Measurements from ENCODE around the gene SEPTIN6.

SEPTIN6 gene

GRCh38 chrX:119693040-119693995 is at the start of gene SEPTIN6:
Gene SEPTIN6 (minus strand): TSS chrX:119693168. CDS start chrX:119693105, 63 bp downstream.
- Histone ChIP-seq H3K27me3 (ENCODE audit: control insufficient read depth, insufficient read depth, low read length) (peaks cover 17% of the 10 kb centered on the region), H3K4me3 (ENCODE audit: low read depth, low read length) (peak within 1 kb of the TSS; percentile 65), H3K27ac (ENCODE audit: low read depth, low read length) (peak within 1 kb of the TSS; percentile 68), H3K9me3 (ENCODE audit: control insufficient read depth, insufficient read depth, low read length) (peaks cover 18% of the 10 kb centered on the region), H3K9ac (ENCODE audit: low read depth, low read length) (peak within 1 kb of the TSS; percentile 45), H3K4me1 (ENCODE audit: control insufficient read depth, insufficient read depth, low read length) (peaks cover 14% of the 10 kb centered on the region), H3K36me3 (ENCODE audit: control insufficient read depth, insufficient read depth, low read length) (no peaks in the 10 kb centered on the region)

GRCh38 chrX:119738742-119739141 is 45.8 kb upstream of the SEPTIN6 start:
- Histone ChIP-seq H3K9me3 (ENCODE audit: control insufficient read depth, insufficient read depth, low read length) (peaks cover 16% of the 10 kb centered on the region; the same call in 1 of the 2 replicates), H3K27me3 (ENCODE audit: control insufficient read depth, insufficient read depth, low read length) (no peaks in the 10 kb centered on the region), H3K36me3 (ENCODE audit: control insufficient read depth, insufficient read depth, low read length) (no peaks in the 10 kb centered on the region), H3K9ac (ENCODE audit: low read depth, low read length) (no peak overlapping the region), H3K27ac (ENCODE audit: low read depth, low read length) (no peak overlapping the region), H3K4me3 (ENCODE audit: low read depth, low read length) (no peak overlapping the region), H3K4me1 (ENCODE audit: control insufficient read depth, insufficient read depth, low read length) (no peaks in the 10 kb centered on the region)

- no peaks in the 10 kb centered on the region for H3K36me3 ChIP-seq (ENCODE audit: control insufficient read depth, insufficient read depth, low read length)
- no peak overlapping the region for H3K4me3 ChIP-seq (ENCODE audit: low read depth, low read length)
- no peak overlapping the region for H3K9ac ChIP-seq (ENCODE audit: low read depth, low read length)
- H3K9me3 ChIP-seq (ENCODE audit: control insufficient read depth, insufficient read depth, low read length): peaks cover 22% of the 10 kb centered on the region
- H3K4me1 ChIP-seq (ENCODE audit: control insufficient read depth, insufficient read depth, low read length): no peaks in the 10 kb centered on the region
- no peaks in the 10 kb centered on the region for H3K27me3 ChIP-seq (ENCODE audit: control insufficient read depth, insufficient read depth, low read length)
- H3K27ac ChIP-seq (ENCODE audit: low read depth, low read length): no peak overlapping the region
Measured at GRCh38 chrX:119736206-119736764, 43.3 kb upstream of the SEPTIN6 start.

GRCh38 chrX:119735467-119735866 is 42.5 kb upstream of the SEPTIN6 start:
- Histone ChIP-seq H3K27me3 (ENCODE audit: control insufficient read depth, insufficient read depth, low read length) (no peaks in the 10 kb centered on the region), H3K4me1 (ENCODE audit: control insufficient read depth, insufficient read depth, low read length) (no peaks in the 10 kb centered on the region), H3K36me3 (ENCODE audit: control insufficient read depth, insufficient read depth, low read length) (no peaks in the 10 kb centered on the region), H3K4me3 (ENCODE audit: low read depth, low read length) (no peak overlapping the region), H3K27ac (ENCODE audit: low read depth, low read length) (no peak overlapping the region), H3K9ac (ENCODE audit: low read depth, low read length) (no peak overlapping the region), H3K9me3 (ENCODE audit: control insufficient read depth, insufficient read depth, low read length) (peaks cover 27% of the 10 kb centered on the region)

GRCh38 chrX:119734897-119735339 is 42.0 kb upstream of the SEPTIN6 start:
- Histone ChIP-seq H3K4me3 (ENCODE audit: low read depth, low read length) (no peak overlapping the region), H3K4me1 (ENCODE audit: control insufficient read depth, insufficient read depth, low read length) (no peaks in the 10 kb centered on the region), H3K27ac (ENCODE audit: low read depth, low read length) (no peak overlapping the region), H3K9me3 (ENCODE audit: control insufficient read depth, insufficient read depth, low read length) (peaks cover 27% of the 10 kb centered on the region), H3K9ac (ENCODE audit: low read depth, low read length) (no peak overlapping the region), H3K36me3 (ENCODE audit: control insufficient read depth, insufficient read depth, low read length) (no peaks in the 10 kb centered on the region), H3K27me3 (ENCODE audit: control insufficient read depth, insufficient read depth, low read length) (no peaks in the 10 kb centered on the region)

GRCh38 chrX:119729408-119730201 is 36.6 kb upstream of the SEPTIN6 start:
- no peaks in the 10 kb centered on the region for H3K27me3 ChIP-seq (ENCODE audit: control insufficient read depth, insufficient read depth, low read length)
- no peak overlapping the region for H3K9ac ChIP-seq (ENCODE audit: low read depth, low read length)

GRCh38 chrX:119728487-119728886 is 35.5 kb upstream of the SEPTIN6 start:
- H3K4me3 ChIP-seq (ENCODE audit: low read depth, low read length): no peak overlapping the region
- peaks cover 18% of the 10 kb centered on the region for H3K9me3 ChIP-seq (ENCODE audit: control insufficient read depth, insufficient read depth, low read length)
- H3K27me3 ChIP-seq (ENCODE audit: control insufficient read depth, insufficient read depth, low read length): no peaks in the 10 kb centered on the region
- no peak overlapping the region for H3K9ac ChIP-seq (ENCODE audit: low read depth, low read length)
- no peaks in the 10 kb centered on the region for H3K4me1 ChIP-seq (ENCODE audit: control insufficient read depth, insufficient read depth, low read length)
- H3K27ac ChIP-seq (ENCODE audit: low read depth, low read length): no peak overlapping the region
- no peaks in the 10 kb centered on the region for H3K36me3 ChIP-seq (ENCODE audit: control insufficient read depth, insufficient read depth, low read length)

More at GRCh38 chrX:119729408-119730201, 36.6 kb upstream of the SEPTIN6 start:
- H3K4me1 ChIP-seq (ENCODE audit: control insufficient read depth, insufficient read depth, low read length): no peaks in the 10 kb centered on the region
- no peaks in the 10 kb centered on the region for H3K36me3 ChIP-seq (ENCODE audit: control insufficient read depth, insufficient read depth, low read length)
- H3K4me3 ChIP-seq (ENCODE audit: low read depth, low read length): no peak overlapping the region
- no peak overlapping the region for H3K27ac ChIP-seq (ENCODE audit: low read depth, low read length)
- peaks cover 18% of the 10 kb centered on the region for H3K9me3 ChIP-seq (ENCODE audit: control insufficient read depth, insufficient read depth, low read length)

- Histone ChIP-seq H3K9me3 (ENCODE audit: control insufficient read depth, insufficient read depth, low read length) (peaks cover 20% of the 10 kb centered on the region), H3K4me3 (ENCODE audit: low read depth, low read length) (no peak overlapping the region), H3K27me3 (ENCODE audit: control insufficient read depth, insufficient read depth, low read length) (no peaks in the 10 kb centered on the region), H3K9ac (ENCODE audit: low read depth, low read length) (no peak overlapping the region), H3K4me1 (ENCODE audit: control insufficient read depth, insufficient read depth, low read length) (no peaks in the 10 kb centered on the region), H3K36me3 (ENCODE audit: control insufficient read depth, insufficient read depth, low read length) (no peaks in the 10 kb centered on the region), H3K27ac (ENCODE audit: low read depth, low read length) (no peak overlapping the region)
Measured at GRCh38 chrX:119726900-119727555, 34.1 kb upstream of the SEPTIN6 start.

- Histone ChIP-seq H3K4me3 (ENCODE audit: low read depth, low read length) (no peak overlapping the region), H3K27ac (ENCODE audit: low read depth, low read length) (no peak overlapping the region), H3K27me3 (ENCODE audit: control insufficient read depth, insufficient read depth, low read length) (no peaks in the 10 kb centered on the region), H3K9ac (ENCODE audit: low read depth, low read length) (no peak overlapping the region), H3K36me3 (ENCODE audit: control insufficient read depth, insufficient read depth, low read length) (no peaks in the 10 kb centered on the region), H3K9me3 (ENCODE audit: control insufficient read depth, insufficient read depth, low read length) (peaks cover 20% of the 10 kb centered on the region; the same call in 1 of the 2 replicates), H3K4me1 (ENCODE audit: control insufficient read depth, insufficient read depth, low read length) (no peaks in the 10 kb centered on the region)
Measured at GRCh38 chrX:119721926-119722325, 29.0 kb upstream of the SEPTIN6 start.

- Histone ChIP-seq H3K27me3 (ENCODE audit: control insufficient read depth, insufficient read depth, low read length) (no peaks in the 10 kb centered on the region), H3K4me1 (ENCODE audit: control insufficient read depth, insufficient read depth, low read length) (no peaks in the 10 kb centered on the region), H3K4me3 (ENCODE audit: low read depth, low read length) (no peak overlapping the region), H3K27ac (ENCODE audit: low read depth, low read length) (no peak overlapping the region), H3K9me3 (ENCODE audit: control insufficient read depth, insufficient read depth, low read length) (peaks cover 19% of the 10 kb centered on the region; the same call in 1 of the 2 replicates), H3K36me3 (ENCODE audit: control insufficient read depth, insufficient read depth, low read length) (no peaks in the 10 kb centered on the region), H3K9ac (ENCODE audit: low read depth, low read length) (no peak overlapping the region)
Measured at GRCh38 chrX:119721487-119721886, 28.5 kb upstream of the SEPTIN6 start.
